AG10803 (cell line): ENCODE data around the gene CATSPERD.
A peak's percentile ranks its signal among the peaks of the same experiment; 100 is the strongest.
"Not testable (repeated sequence)": the region's sequence is repeated elsewhere in the genome, so short reads cannot be mapped to it uniquely, and the experiment has no call there.

Experiments used
- DNase-seq: peaks from one replicate; pipeline ENCODE4 v3.0.0; 2010; ENCODE audit warnings: low read depth
- H3K4me3 ChIP-seq: 2 replicates; pipeline ENCODE4 v1.5.1; 2011; ENCODE audit warnings: mild to moderate bottlenecking, low read length, control low read depth
- TF ChIP-seq, protein P1 (sequence below): conservative IDR thresholded peaks from 2 replicates; pipeline ENCODE4 v1.5.1; 2011; ENCODE audit warnings: mild to moderate bottlenecking, low read length, control low read depth, inconsistent platforms

CATSPERD gene

DNA sequence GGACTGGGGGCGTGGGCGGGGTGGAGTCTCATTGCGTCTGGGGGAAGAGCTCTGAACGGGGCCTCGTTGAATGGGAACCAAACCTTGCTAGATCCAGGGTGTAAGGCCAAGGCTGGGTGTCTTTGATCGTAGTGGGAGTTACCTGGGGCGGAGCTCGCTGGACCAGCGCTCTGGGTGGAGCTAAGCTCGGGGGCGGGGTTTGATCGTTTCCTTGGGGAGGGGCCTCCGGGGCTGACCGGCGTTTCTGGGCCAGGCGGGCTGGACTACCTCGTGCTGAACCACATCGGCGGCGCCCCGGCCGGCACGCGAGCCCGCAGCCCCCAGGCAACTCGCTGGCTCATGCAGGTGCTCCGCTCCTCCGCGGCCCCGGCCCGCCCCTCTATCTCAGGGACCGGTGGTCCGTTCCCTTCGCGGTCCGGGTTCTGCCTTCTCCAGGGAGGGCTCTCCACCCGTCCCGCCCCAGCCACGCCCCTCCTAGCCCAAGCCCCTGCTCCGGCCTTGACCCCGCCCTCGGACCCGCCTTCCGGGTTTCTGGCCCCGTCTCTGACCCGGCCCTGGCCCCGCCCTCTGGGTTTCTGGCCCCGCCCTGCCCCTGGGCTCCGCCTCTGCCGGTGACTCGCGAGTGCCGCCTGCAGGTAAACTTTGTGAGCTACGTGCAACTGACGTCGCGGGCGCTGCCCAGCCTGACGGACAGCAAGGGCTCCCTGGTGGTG is 33.6 kb upstream of the CATSPERD start:
- TF ChIP-seq, protein P1, sequence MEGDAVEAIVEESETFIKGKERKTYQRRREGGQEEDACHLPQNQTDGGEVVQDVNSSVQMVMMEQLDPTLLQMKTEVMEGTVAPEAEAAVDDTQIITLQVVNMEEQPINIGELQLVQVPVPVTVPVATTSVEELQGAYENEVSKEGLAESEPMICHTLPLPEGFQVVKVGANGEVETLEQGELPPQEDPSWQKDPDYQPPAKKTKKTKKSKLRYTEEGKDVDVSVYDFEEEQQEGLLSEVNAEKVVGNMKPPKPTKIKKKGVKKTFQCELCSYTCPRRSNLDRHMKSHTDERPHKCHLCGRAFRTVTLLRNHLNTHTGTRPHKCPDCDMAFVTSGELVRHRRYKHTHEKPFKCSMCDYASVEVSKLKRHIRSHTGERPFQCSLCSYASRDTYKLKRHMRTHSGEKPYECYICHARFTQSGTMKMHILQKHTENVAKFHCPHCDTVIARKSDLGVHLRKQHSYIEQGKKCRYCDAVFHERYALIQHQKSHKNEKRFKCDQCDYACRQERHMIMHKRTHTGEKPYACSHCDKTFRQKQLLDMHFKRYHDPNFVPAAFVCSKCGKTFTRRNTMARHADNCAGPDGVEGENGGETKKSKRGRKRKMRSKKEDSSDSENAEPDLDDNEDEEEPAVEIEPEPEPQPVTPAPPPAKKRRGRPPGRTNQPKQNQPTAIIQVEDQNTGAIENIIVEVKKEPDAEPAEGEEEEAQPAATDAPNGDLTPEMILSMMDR: peak; percentile 72
- H3K4me3 ChIP-seq: peak overlapping the region; percentile 59
- DNase-seq: peak; percentile 85

DNA sequence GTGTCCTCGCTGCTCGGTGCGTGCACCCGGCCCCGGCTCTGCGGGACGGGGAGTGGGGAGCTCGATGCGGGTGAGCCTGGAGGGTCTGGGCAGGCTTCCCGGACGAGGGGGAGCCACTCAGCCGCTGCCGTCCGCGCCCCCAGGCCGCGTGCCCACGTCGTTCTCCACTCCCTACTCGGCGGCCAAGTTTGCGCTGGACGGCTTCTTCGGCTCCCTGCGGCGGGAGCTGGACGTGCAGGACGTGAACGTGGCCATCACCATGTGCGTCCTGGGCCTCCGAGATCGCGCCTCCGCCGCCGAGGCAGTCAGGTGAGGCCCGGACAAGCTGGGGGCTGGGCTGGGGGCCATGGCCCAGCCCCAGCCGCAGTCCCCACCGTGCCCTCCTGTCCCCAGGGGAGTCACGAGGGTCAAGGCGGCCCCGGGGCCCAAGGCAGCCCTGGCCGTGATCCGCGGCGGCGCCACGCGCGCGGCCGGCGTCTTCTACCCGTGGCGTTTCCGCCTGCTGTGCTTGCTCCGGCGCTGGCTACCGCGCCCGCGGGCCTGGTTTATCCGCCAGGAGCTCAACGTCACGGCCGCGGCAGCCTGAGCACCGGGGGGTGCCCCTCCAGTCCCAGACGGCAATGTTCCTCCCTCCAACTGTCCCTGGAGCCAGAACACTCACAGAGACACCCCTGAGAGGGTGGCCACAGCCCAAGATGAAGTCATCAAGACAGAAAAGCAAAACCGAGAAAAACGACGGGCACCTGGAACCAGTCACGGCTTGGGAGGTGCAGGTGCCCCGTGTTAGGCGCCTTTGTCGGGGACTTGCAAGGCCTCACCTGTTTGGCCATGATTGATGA is 32.9 kb upstream of the CATSPERD start:
- TF ChIP-seq, protein P1: 0 out of 2 replicates have a peak, but pooled peaks have one; percentile 0
- no peak for DNase-seq
- peak overlapping the region; percentile 44 for H3K4me3 ChIP-seq

DNA sequence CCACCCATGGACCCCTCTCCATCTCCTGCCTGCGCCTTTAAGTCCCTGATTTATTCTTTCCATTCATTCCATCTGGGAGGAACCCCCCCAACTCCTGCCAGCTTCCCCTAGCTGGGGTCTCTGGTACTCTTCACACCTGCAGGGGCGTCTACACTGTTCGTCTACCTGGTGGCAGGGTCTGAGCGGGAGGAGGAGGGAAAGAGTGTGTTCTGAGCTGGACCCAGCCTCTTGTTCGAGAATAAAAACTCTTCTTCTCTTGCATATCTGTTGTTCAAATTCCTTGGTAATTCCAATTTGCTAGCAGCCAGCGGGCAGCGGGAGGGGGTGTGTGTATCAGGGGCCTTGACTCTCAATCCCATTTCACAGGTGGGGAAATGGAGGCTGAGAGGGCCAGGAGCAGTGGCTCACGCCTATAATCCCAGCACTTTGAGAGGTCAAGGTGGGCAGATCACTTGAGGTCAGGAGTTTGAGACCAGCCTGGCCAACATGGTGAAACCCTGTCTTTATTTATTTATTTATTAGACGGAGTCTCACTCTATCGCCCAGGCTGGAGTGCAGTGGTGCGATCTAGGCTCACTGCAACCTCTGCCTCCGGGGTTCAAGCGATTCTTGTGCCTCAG is 32.1 kb upstream of the CATSPERD start:
- TF ChIP-seq, protein P1: 0 out of 2 replicates have a peak, but pooled peaks have one; percentile 0
- DNase-seq, H3K4me3 ChIP-seq: not testable (repeated sequence)

DNA sequence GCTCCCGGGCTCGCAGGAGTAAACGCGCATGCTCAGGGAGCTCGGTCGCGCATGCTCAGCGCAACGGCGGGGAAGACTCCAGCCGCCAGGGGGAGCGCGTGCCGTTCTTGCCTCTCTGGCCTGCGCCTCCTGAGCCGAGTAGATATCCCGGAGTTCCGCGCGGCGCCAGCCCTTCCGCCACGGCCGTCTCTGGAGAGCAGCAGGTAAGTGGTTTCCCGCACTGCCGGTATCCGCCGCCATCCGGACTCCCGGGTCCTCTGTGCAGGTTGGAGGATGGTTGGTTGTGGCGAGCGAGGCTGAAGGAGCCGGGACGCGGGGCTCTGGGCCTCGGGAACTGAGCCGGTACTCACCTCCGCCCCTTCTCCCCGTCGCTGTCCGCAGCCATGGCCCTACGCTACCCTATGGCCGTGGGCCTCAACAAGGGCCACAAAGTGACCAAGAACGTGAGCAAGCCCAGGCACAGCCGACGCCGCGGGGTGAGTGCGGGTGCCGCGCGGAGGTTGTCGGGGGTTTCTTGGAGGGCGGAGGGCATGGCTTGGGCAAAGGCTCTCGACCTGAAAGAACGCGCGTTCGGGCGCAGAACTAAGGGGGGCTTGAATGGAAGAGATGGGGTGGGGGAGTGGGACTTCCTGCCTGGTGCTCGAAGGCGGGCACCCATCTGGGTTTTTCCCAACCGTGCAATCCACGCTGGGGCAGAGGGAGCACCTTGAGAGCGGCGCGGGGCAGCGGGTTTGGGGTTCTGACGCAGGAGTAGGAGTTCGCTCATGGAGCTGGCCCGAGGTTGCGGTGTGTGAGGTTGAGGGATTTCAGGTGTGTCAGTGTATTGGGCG is 30.1 kb upstream of the CATSPERD start, which contains the start of gene RPL36:
TSS of gene RPL36 (plus strand) at position 171 of the 830 bp plus-strand sequence. CDS start at position 384, 213 bp downstream.
- DNase-seq: peak; percentile 94
- TF ChIP-seq, protein P1: peak; percentile 78
- H3K4me3 ChIP-seq: peak within 1 kb of the TSS; percentile 93

DNA sequence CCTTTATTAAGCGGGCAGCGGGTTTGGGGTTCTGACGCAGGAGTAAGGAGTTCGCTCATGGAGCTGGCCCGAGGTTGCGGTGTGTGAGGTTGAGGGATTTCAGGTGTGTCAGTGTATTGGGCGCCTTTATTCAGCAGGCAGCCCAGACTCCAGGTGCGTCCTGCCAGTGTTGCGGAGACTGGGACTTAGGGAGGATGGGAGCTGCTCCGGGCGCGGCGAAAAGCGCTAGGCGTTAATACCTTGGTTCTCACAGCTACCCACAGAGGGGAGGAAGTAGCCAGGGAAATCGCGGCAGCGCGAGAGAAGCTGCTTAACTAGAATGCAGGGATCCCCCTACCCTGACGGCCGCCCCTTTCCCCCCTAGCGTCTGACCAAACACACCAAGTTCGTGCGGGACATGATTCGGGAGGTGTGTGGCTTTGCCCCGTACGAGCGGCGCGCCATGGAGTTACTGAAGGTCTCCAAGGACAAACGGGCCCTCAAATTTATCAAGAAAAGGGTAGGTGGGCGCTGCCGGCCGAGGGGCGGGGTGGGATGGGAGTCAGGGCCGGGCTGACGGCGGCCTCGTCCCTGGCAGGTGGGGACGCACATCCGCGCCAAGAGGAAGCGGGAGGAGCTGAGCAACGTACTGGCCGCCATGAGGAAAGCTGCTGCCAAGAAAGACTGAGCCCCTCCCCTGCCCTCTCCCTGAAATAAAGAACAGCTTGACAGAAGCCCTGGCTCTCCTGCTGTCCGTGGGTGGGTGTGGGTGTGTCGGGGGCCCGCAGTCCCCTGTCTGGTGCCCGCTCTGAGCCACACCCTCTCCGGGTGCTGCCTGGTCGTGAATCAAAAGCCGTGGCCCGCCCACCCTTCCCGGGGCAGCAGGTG is 29.2 kb upstream of the CATSPERD start:
- peak overlapping the region; percentile 93 for H3K4me3 ChIP-seq
- DNase-seq: peak; percentile 55
- TF ChIP-seq, protein P1: no peak
